ENCODE measurements around the gene SYT7.
A peak's percentile ranks its signal among the peaks of the same experiment; 100 is the strongest.

Gene SYT7

DNA sequence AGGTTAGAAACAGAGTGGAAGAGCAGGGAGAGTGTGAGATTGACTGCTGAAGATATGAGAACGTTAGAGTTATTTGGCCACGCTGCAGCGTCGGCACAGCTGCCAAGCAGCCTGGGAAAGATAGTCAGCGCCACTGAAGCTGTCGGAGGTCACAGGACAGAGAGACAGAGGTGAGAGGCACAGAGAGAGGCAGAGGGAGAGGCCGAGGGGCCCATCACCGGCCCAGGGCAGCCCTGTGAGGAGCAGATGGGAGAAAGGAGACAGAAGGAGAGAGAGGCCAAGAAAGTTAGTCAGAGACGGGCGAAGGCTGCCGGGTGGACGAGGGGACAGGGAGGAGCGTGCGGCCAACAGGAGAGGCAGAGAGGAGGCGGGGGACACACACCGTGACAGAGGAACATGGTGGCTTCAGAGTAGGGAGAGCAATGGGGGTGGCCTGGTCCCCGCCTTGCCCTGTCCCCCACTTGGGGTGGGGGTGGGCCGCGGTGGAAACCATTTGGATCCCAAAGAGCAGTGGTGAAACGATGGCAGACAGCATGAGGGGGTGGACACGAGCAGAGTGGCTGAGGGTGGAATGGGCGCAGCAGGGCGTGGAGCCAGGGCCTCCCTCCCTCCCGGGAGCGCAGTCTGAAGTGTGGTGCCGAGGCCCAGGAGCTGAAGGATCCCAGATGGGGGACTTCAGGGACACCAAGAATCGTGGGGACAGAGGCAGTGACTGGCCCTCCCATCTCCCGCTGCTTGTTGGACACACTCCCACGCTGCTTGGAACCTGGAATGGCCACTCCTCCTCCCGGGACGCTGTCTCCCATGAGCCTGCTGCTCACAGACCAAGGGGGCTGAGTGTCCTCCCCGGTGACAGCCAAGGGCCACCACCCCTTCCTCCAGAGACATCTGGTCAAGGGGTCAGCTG lies 45.7 kb downstream of the SYT7 start:
- DNase-seq, result no peak

DNA sequence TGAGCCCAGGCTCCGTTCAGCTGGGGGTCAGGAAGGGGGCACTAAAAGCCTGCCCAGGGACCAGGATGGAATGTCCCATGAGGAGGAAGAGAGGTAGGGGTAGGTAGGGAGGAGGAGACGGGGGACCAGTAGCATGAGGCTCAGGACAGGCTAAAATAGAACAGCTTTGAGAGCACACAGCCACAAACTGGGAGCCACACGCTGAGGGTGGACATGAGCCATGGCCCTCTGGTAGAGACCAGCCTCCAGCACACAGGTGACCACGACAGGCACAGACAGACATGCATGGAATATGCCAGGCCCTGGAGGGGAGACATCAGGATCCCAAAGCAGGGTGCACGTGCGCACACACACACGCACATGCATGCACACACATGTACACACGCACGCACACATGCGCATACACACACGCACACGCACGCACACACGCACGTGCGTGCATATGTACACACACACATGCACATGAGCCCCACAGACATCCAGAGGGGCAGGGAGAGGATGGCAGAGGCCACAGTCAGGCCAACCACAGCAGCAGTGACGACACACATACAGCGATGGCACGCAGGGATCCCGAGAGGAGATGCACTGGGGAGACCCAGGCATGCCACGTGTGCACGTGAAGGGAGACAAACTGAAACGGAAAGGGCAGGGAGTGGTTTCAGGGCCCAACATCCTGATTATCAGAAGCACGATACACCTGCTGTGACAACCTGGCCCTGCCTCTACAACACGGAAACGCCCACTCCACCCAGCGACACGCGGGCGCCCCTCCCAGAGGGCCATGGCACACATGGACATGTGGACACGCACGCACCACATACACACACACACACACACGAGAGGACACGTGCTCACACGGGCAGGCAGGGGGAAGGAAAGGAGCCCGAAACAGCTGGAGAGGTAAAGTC lies 46.6 kb downstream of the SYT7 start:
- DNase-seq, result no peak

DNA sequence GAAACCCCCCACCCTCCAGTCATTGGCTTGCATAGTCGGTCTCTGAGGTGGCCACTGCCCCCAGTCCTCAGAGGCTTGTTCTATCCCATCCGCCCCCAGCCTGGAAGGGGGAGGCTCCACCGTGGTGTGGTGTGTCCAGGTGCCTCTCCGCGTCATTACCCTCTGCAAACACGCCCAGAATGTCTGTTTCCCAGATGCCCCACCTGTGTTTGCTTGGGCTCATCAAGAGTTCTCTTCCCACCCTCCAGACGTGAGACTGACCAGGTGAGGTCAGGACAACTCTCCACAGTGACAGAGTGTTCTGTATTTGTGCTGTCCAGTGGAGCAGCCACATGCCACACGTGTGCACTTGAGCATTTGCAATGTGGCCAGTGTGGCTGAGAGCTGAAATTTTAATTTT lies 47.5 kb downstream of the SYT7 start:
- no peak for DNase-seq

DNA sequence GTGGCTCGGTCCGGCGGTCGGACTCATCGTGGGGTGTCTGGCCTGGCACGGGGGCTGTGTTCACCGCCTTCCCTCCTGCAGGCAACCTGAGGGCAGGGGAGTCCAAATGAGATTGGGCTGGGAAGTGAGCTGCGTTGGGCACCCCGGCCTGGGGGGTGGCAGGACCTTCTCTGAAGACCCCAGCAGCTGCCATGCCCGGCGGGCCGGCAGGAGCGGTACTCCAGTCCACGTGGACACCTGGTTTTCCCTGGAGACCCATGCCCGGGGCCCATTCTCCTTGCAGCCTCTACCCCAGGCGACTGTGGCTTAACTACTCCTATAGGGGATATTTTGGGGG lies 47.9 kb downstream of the SYT7 start:
- no peak for DNase-seq

DNA sequence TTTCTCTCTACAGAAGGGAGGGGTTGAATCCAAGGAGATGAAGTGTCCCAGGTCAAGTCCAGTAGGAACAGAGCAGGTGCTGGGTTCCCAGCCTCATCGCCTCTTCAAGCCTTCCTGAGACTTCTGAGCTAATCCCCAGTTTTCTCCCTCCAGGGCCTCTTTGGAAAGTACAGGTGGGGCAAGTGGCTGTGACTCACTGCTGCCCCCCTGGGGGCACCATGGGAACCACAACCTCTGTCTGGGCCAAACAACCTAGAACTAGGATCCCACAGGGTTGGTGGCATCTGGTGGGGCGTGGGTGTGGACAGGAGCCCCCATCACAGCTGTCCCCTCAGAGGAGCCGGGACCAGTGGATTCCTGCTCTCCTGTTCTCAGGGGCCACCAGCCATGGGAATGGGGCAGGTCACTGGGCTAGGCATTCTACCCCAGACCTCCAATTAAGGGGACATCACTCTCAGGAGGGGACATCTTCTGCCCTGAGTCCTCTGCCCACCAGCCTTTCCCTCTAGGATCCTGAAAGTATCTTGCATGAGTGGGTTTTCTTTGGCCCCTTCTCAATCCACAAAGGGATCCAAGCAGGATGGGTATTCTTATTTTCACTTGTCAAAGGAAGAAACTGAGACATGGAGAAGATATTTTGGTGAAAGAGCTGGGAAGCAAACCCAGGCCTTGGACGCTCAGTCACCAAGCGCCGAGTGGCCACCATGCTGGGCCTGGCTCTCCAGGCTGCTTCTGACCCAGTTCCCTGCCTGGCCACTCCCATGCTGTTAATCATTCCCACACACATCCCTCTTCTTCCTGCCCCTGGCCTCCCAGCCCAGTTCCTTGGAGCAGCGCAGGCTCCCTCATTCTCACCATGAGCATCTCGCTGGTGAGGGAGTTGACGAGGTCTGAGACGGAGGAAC lies 48.5 kb downstream of the SYT7 start:
- DNase-seq, result peak in 2 of 5 experiments; percentile 22 to 28

DNA sequence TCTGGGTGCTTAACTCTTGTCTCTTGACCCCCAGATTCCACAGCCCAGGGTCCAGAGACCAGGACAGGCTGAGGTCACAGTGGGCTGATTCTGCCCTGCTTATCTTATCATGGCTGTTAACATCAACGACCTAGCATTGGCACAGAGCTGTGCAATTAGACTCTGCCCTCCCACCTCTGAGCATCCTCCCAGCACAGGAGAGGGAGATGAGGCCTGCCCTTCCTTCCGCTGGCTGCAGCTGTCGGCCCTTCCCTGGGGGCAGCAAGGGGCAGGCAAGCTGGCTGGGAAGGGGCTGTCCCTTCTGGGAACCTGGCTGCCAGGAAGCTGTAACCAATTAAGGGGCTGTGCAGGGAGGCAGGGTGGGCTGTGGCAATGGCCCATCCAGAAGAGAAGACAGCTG lies 49.8 kb downstream of the SYT7 start:
- no peak for DNase-seq

DNA sequence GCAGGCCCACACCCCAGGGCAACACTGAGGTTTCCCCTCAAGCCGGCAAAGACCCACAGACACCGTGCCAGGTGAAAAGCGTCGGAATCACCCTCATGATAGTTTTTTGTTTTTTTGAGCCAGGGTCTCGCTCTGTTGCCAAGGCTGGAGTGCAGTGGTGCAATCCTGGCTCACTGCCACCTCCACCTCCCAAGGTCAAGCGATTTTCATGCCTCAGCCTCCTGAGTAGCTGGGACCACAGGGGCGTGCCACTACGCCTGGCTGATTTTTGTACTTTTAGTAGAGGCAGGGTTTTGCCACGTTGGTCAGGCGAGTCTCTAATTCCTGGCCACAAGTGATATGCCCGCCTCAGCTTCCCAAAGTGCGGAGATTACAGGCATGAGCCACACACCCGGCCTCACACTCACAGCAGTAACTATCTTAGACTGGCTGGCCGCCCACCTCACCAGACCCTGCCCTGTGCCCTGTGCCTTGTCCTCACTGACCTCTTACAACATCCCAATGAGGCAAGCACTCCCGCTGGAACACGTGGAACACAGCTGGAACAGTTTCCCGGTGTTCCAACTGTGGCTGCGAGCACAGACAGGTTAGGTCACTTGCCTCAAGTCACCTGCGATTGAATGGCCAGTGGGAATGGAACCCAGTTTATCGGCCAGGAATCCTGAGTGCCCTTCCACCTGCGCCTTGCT lies 51.2 kb downstream of the SYT7 start:
- DNase-seq, result no peak

DNA sequence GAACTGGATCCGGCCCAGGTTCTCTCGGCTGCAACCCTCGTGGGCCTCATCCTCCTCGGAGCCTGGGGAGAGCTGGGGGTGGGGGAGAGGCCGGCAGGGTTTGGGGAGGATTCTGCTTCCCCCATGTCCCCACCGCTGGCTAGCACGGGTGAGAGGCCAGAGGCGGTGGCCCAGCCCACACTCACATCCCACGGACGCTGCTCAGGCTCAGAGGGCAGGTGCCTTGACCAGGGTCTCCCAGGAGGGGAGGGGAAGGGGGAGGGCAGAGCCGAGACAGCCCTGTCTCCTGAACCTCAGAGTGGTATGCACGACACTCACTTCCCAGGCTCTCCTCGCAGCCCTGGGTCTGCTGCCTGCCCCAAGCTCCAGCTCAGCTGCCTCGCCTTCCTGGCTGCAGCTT lies 52.8 kb downstream of the SYT7 start:
- DNase-seq, result no peak

DNA sequence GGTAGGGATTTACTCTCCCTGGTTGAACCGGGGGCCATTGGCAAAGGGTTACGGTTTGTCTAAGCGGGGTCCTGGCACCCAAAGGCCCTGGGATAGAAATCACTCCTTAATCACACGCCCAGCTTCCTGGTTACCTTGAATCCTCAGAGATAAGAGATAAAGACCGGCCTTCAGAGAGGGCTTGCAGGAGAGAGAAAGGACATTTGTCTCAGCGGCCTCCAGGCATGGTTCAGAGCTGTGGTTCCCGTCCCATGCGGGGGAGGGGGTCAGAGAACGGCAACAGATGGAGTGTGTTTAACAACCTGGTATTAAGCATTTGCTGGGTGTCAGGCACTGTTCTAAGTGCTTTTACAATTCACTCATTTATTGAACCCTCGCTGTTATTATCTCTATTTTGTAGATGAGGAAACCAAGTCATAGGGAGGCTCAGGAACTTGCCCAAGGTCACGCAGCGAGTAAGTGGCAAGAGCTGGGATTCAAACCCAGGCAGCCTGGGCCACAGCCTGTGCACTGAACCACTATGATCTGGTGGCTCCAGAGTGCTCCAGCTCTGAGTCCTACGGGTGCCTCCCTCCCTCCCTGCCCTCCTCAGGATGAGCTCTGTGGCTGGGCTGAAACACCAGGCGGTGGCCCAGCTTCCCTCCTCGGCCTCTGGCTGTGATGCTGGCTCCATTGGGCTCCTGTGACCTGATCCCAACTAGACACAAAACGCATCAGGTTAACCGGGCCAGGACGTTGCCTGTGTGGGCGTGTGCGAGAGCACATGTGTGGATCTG lies 53.7 kb downstream of the SYT7 start:
- no peak for DNase-seq

DNA sequence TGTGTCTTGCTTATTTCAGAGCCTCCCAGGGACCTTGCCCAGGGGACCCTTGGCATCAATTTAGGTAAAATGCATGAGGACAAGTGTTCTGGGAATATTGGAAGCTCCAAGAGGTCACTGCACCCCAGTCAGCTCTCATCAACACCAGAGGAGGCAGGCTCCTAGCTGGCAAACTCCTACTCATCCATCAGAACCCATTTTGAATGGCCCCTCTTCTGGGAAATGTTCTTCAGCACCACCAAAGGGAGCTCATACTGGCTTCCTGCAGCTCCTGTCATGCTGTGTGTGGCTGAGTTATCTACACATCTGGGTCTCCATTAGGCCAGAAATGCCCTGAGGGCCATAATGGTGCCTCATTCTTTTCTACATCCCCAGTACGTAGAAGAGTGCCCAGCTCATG lies 54.6 kb downstream of the SYT7 start:
- DNase-seq, result no peak

DNA sequence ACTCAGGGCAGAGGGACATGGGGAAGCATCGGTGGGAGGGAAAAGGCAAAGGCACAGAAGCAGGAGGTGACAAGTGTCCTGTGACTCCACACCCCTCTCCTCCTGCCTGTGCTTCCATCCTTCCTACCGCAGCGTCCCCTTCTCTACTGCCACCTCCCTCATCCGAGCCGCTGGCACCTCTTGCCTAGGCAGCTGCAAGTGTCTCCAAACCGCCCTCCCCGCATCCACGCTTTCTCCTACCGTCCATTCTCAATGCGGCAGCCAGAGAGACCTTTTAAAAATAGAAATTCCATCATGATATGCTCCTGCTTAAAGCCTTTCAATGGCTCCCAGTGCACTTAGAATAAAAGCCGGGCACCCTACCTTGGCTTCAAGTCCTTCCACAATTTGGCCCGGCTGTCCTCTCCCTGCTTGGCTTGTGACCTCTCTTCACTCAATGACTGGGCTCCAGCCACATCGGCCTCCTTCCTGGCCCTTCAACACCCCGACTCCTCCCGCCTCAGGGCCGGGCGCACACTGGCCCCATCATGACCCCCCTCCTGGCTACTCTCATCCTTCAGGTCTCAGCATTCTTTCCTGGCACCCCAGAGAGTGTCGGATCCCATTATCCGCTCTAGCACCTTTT lies 55.8 kb downstream of the SYT7 start:
- no peak for DNase-seq

DNA sequence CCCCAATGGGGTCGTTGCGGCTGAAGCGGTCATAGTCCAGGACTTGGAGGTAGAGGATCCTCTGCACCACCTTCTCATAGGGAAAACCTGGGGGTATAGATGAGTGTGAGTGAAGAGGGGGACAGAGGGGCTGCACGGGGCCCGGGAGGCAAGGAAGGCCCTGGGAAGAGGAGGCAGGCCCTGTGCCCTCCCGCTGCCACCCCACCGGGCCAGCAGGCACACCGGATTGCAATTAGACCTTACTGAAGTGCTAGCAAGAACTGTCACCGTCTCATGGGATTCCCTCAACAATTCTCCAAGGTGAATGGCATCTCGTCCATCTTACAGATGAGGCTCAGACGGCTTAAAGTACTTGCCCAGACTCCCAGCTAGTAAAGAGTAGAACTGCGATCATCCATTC lies 56.4 kb downstream of the SYT7 start:
- no peak for DNase-seq

DNA sequence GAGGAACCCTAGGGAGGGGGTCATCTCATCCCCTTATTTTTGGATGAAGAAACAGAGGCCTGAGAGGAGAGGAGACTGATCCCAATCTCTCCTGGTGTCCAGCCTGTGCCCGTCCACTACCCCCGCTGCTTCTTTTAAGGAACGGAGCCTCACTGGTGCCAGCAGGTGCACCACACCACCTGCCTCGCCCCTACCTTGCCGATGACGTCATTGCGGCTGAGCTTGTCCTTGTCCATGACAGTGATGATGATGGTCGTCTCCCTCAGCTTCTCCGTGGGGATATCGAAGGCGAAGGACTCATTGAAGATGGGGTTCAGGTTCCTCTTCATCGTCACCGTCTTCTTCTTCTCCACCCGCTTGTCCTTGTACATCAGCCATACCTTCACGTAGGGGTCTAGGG lies 58.0 kb downstream of the SYT7 start:
- DNase-seq, result no peak

DNA sequence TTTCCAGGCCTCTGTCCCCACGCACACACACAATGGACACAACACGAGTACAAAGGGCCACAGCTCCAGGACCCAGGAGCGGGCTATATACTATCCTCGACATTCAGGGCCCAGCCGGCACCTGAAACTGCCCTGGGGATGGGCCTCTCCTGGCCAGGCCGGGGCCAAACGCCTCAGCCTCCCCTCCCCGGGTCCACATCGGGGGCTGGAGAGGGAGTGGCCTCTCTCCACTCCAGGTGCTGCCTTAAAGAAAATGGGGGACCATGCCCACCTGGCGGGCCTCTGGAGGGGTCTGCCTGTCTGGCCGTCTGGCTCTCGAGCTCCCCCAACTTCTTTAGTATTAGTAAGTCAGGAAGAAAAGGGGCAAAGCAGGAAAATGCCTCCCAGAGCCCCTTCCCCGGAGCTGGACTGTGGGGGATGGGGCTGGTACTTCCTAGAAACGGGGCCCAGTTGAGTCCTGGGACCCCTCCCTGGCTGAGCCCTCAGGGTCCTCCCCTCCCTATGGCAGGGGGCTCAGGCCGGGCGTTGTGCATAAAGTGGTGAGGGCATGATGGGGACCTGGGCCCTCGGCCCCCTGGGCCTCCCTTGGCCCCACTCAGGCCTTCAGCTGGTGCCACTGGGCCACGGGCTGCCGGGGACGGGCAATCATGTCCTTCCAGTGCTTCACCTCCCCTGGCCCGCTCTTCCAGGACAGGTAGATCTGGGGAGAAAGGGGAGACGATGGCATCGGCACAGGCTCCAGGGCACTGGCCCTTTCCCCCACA lies 62.7 kb downstream of the SYT7 start:
- no peak for DNase-seq

DNA sequence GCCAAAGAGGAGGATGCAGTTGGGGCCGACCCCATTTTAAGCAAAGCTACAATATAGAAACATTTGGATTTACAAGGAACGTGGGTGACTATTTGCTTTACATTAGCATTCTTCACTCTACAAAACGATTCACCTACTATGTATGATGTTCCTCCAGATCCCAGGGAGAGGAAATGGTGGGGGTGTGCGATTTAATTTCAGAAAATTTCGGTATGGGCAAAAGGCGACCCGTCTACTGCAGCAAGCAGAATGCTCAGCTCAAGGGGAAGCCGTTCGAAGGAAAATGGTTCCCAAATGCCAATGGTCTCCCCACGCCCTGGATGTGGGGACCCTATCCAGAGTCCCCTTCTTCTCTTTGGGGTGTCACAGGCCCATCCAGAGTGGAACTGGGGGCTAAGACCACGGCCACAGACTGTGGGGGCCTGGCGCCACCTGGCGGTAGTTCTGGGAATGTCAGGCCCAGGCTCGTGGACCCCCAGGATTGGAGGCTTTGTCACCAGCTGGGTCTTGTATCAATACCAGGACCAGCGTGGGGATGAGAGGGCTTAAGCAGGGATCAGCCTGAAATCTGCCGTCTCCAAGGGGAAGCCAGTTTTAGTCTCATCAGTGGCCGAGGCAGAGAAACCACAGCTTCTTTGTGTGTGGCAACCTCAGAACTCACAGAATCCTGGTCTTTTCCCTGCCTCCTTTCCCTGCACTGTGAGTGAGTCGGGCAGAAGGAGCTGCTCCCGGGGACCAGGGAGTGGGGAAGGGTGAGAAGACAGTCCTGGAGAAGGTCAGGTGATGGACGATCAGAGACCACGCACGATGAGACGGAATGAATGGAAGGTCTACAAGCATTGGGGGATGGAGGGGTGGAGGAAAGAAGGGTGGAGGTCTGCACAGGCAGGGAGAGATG lies 64.0 kb downstream of the SYT7 start:
- DNase-seq, result peak; percentile 23 to 42 (median 33)

DNA sequence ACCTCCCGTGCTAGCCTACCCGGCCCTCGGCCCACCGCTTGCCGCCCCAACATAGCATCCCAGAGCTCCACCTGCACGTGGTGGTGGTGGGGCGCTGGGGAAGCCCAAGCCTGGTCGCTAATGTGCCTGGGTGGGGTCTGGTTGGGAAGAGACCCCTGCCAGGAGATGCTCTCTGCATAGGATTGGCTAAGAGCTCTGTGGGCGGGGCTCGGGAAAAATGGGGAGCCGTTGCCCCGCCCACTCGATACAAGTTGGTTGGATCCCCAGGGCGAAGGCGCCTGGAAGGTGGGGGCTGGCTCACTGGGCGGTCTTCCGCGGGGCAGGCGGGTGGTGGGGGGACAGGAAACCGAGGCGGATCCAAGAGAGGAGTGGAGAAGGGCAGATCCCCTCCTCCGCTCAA lies 64.7 kb downstream of the SYT7 start:
- no peak for DNase-seq

DNA sequence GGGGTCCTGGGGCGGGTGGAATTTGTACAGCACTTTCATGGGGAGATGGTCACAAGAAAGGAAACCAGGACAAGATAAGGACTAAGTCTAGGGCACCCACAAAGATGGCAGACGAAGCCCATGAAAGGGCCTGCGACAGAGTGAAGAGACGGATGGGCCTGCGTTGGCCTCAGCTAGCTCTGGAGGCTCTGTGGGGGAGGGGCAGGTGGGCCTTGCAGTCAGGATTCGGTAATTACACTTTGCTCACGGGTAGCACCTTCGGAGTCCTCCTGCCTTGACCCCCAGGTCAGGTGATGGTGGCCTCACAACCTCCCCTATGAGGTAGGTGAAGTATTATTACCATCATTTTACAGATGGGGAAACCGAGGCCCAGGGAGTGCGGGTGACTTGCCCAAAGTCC lies 65.2 kb downstream of the SYT7 start:
- no peak for DNase-seq

DNA sequence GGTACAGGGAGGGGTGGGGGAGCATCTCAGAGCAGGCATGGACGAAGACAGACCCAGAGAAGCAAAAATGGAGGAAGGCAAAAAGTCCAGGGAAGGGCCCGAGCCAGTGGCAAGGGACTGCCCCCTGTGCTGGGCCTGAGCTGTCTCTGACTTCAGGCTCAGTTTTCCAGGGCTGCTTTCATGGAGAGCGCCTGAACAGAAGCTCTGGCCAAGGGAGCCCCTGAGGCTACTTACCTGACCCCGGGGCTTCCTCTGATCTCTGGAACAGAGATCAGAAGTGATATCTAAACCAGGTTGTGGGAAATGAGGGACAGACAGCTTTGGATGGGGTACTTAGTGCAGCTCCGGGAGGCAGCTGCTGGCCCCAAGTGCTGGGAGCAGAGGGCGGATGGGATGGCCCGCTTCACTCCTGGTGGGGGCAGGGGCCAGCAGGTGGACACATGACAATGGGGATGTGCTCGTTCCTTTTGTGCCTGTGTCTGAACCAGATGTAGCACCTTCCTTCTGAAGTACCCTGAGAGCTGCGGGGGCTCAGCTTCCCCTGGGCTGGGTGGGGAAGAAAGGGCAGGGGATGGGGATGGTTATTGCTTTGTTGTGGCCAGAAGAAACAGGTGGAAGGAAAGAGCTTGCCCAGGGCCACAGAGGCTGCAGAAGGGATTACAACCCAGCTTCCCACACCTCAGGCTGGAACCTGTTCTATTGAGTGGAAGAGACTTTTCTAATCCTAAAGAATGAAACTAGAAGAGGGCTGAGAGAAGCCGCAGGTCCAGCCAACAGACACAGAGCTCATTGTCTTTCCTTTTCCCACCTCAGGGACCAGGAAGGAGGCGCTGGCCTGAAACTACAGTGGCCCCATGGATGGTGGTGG lies 66.6 kb downstream of the SYT7 start:
- no peak for DNase-seq

All from T-helper 2 cell (primary cell).